GM18526 (cell line): Measurements from ENCODE around the gene ENOX2.

ENCODE experiments used
- POLR2A ChIP-seq: IDR thresholded peaks from 3 replicates; pipeline ENCODE4 v1.6.1; 2011; ENCODE audit not compliant: insufficient read length; ENCODE audit errors: extremely low read depth

Gene ENOX2

GRCh38 chrX:130746709-130747342 is 156.2 kb downstream of the ENOX2 start:
- no peak for TF ChIP-seq POLR2A

- TF ChIP-seq POLR2A: no peak
Observed at GRCh38 chrX:130746077-130746476, 156.9 kb downstream of the ENOX2 start.

- TF ChIP-seq POLR2A: no peak
Observed at GRCh38 chrX:130741584-130741983, 161.4 kb downstream of the ENOX2 start.

GRCh38 chrX:130741151-130741550 is 161.9 kb downstream of the ENOX2 start:
- no peak for TF ChIP-seq POLR2A

- TF ChIP-seq POLR2A: no peak
Observed at GRCh38 chrX:130738638-130739195, 164.3 kb downstream of the ENOX2 start.

GRCh38 chrX:130734713-130735112 is 168.3 kb downstream of the ENOX2 start:
- no peak for TF ChIP-seq POLR2A

GRCh38 chrX:130728208-130728607 is 174.8 kb downstream of the ENOX2 start:
- TF ChIP-seq POLR2A: no peak

GRCh38 chrX:130726661-130727060 is 176.3 kb downstream of the ENOX2 start:
- no peak for TF ChIP-seq POLR2A

GRCh38 chrX:130725519-130725918 is 177.5 kb downstream of the ENOX2 start:
- no peak for TF ChIP-seq POLR2A

- TF ChIP-seq POLR2A: no peak
Observed at GRCh38 chrX:130719413-130719812, 183.6 kb downstream of the ENOX2 start.

GRCh38 chrX:130718137-130718536 is 184.9 kb downstream of the ENOX2 start:
- TF ChIP-seq POLR2A: no peak

- TF ChIP-seq POLR2A: no peak
Observed at GRCh38 chrX:130716781-130717413, 186.1 kb downstream of the ENOX2 start.

- TF ChIP-seq POLR2A: no peak
Observed at GRCh38 chrX:130716346-130716745, 186.7 kb downstream of the ENOX2 start.

- TF ChIP-seq POLR2A: no peak
Observed at GRCh38 chrX:130715299-130715698, 187.7 kb downstream of the ENOX2 start.

GRCh38 chrX:130714665-130715064 is 188.3 kb downstream of the ENOX2 start:
- no peak for TF ChIP-seq POLR2A

GRCh38 chrX:130714135-130714534 is 188.9 kb downstream of the ENOX2 start:
- TF ChIP-seq POLR2A: no peak

GRCh38 chrX:130705591-130705990 is 197.4 kb downstream of the ENOX2 start:
- TF ChIP-seq POLR2A: no peak
